ENCODE results near the gene SH2D7.

DNA sequence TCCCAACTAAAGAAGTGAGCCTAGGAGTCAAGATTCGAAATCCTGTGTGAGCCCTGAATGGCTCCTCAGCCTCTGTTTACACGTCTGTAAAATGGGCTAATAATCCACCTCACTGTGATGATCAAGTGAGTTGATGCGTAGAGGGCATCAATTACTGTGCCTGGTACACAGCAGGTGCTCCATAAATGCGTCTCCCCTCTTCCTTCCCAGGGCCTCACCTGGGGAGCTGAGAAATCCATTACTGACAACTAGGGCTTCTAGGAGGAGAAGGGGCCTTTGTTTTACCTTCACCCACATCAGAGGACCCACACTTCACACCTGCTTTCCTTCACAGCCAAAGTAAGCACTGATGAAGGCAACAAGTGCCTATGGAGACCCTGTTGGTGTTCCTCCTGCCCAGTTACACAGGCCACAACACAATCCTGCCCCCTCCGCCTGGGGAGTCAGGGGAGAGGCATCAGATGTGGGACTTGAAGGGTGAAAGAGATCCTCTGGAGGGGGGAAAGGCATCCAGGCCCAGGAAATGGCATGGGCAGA is 37.5 kb downstream of the SH2D7 start:
- TF ChIP-seq SP1 (IDR thresholded peaks at IDR 0.05) (no peak), FOXM1 (IDR thresholded peaks at IDR 0.05; ENCODE audit: borderline replicate concordance) (no peak), BHLHE40 (IDR thresholded peaks at IDR 0.05; ENCODE audit: borderline replicate concordance) (no peak), FOXK2 (IDR thresholded peaks at IDR 0.05) (no peak), FOXA1 (IDR thresholded peaks at IDR 0.05) (no peak), TARDBP (IDR thresholded peaks at IDR 0.05) (no peak), ARNT (IDR thresholded peaks at IDR 0.05) (no peak), L3MBTL2 (conservative IDR thresholded peaks at IDR 0.05) (no peak), CTBP1 (IDR thresholded peaks at IDR 0.05; ENCODE audit: borderline replicate concordance) (no peak), NFRKB (IDR thresholded peaks at IDR 0.05) (no peak), HDGF (IDR thresholded peaks at IDR 0.05; ENCODE audit: borderline replicate concordance) (no peak), SUZ12 (IDR thresholded peaks at IDR 0.05) (no peak), ELF4 (IDR thresholded peaks at IDR 0.05) (no peak)
- TF ChIP-seq, protein P1, sequence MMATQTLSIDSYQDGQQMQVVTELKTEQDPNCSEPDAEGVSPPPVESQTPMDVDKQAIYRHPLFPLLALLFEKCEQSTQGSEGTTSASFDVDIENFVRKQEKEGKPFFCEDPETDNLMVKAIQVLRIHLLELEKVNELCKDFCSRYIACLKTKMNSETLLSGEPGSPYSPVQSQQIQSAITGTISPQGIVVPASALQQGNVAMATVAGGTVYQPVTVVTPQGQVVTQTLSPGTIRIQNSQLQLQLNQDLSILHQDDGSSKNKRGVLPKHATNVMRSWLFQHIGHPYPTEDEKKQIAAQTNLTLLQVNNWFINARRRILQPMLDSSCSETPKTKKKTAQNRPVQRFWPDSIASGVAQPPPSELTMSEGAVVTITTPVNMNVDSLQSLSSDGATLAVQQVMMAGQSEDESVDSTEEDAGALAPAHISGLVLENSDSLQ (IDR thresholded peaks at IDR 0.05) = no peak
